PFSK-1 (cell line): ENCODE data around the gene NOLC1.

Source experiments
- FOXP2 ChIP-seq: optimal IDR thresholded peaks from 2 replicates; pipeline ENCODE3; 2011; ENCODE audit warnings: borderline replicate concordance, control low read depth, inconsistent platforms; ENCODE audit not compliant: insufficient read depth; ENCODE audit errors: extremely low read length, extremely low read depth
- POLR2AphosphoS5 ChIP-seq: IDR thresholded peaks from 2 replicates; pipeline ENCODE4 v1.6.1; 2012; ENCODE audit warnings: low read depth, mild to moderate bottlenecking, control low read depth, low read length, moderate library complexity
- REST ChIP-seq, 2 experiments: IDR thresholded peaks; 2 replicates each; pipeline versions ENCODE4 v1.6.1 to v1.8.0; 2011 to 2012; ENCODE audit warnings: low read depth in 2 of 2, low read length in 2 of 2, control low read depth in 1 of 2, inconsistent platforms in 1 of 2, mild to moderate bottlenecking in 1 of 2, moderate library complexity in 1 of 2; ENCODE audit not compliant: insufficient read depth in 1 of 2
- SIN3A ChIP-seq: IDR thresholded peaks from 2 replicates; pipeline ENCODE4 v1.6.1; 2012; ENCODE audit warnings: mild to moderate bottlenecking, low read length, moderate library complexity, borderline replicate concordance; ENCODE audit not compliant: insufficient read depth
- TAF1 ChIP-seq: IDR thresholded peaks from 2 replicates; pipeline ENCODE4 v1.6.1; 2012; ENCODE audit warnings: low read length, control low read depth, borderline replicate concordance; ENCODE audit not compliant: insufficient read depth

DNA sequence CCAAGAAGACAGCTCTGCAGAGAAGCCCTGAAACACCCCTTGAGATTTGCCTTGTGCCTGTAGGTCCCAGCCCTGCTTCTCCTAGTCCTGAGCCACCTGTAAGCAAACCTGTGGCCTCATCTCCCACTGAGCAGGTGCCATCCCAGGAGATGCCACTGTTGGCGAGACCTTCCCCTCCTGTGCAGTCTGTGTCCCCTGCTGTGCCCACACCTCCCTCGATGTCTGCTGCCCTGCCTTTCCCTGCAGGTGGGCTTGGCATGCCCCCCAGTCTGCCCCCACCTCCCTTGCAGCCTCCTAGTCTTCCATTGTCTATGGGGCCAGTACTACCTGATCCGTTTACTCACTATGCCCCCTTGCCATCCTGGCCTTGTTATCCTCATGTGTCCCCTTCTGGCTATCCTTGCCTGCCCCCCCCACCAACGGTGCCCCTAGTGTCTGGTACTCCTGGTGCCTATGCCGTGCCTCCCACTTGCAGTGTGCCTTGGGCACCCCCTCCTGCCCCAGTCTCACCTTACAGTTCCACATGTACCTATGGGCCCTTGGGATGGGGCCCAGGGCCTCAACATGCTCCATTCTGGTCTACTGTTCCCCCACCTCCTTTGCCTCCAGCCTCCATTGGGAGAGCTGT lies 11.2 kb upstream of the NOLC1 start:
- no peak for TF ChIP-seq POLR2AphosphoS5
- no peak for TF ChIP-seq TAF1
- TF ChIP-seq SIN3A, result no peak
- TF ChIP-seq REST (IDR thresholded peaks at IDR 0.05; ENCODE audit: insufficient read depth in 1 of 2, low read depth in 2 of 2, low read length in 2 of 2), result no peak
- no peak for TF ChIP-seq FOXP2
